Lower leg skin (tissue), 4 donors: ENCODE results near the gene POLR2E. TPM values are rescaled to one million over a fixed set of nuclear protein-coding genes. Genes with fewer than 3 reads are reported as not detected.

Experiments
- total RNA-seq, 4 donors: library from RNA; depleted of rRNA; stranded (reverse); fragments of >200 nt; gene quantifications; one replicate each; pipeline ENCODE4 v1.1.0, GENCODE V29; 2016

POLR2E gene
- total RNA-seq, 4 donors from 2014 or later: 93.3 to 198 (median 123) TPM

Other genes starting within 250 kb of the POLR2E start
- gene ELANE, start 243.1 kb downstream of the POLR2E start, total RNA-seq: 1 to 10 TPM in 1 of 4 donors, under 1 TPM in 1, not detected in 2; 0.51 to 1.9 TPM
- 100 to 1,000 TPM; 263 to 871 (median 364) TPM for gene CFD, start 235.7 kb downstream of the POLR2E start, total RNA-seq
- gene MED16, start 202.2 kb downstream of the POLR2E start, total RNA-seq: 10 to 100 TPM; 41.7 to 62.3 (median 45.5) TPM
- gene RNU6-9, start 201.9 kb downstream of the POLR2E start, total RNA-seq: not detected
- 10 to 100 TPM; 58.1 to 75.6 (median 65.8) TPM for gene R3HDM4, start 182.2 kb downstream of the POLR2E start, total RNA-seq
- gene KISS1R, start 178.0 kb downstream of the POLR2E start, total RNA-seq: 1 to 10 TPM in 1 of 4 donors, under 1 TPM in 1, not detected in 2; 0.88 to 3.5 TPM
- 1 to 10 TPM; 1.8 to 9.4 (median 5.6) TPM for gene ARID3A, start 169.3 kb downstream of the POLR2E start, total RNA-seq
- gene WDR18, start 111.0 kb downstream of the POLR2E start, total RNA-seq: 10 to 100 TPM; 29.0 to 66.9 (median 39.9) TPM
- not detected for gene GRIN3B, start 95.0 kb downstream of the POLR2E start, total RNA-seq
- gene TMEM259, start 74.3 kb downstream of the POLR2E start, total RNA-seq: 100 to 1,000 TPM; 180 to 299 (median 226) TPM
- gene RNU6-2, start 73.9 kb downstream of the POLR2E start, total RNA-seq: not detected
- 10 to 100 TPM; 71.2 to 86.5 (median 79.7) TPM for gene CNN2, start 68.8 kb downstream of the POLR2E start, total RNA-seq
- gene ABCA7, start 55.3 kb downstream of the POLR2E start, total RNA-seq: 10 to 100 TPM; 30.3 to 39.8 (median 33.5) TPM
- gene ARHGAP45, start 28.2 kb downstream of the POLR2E start, total RNA-seq: 10 to 100 TPM; 12.4 to 36.0 (median 14.4) TPM
- 100 to 1,000 TPM; 375 to 507 (median 469) TPM for gene GPX4, start 8.6 kb upstream of the POLR2E start, total RNA-seq
- gene SBNO2, start 78.9 kb upstream of the POLR2E start, total RNA-seq: 10 to 100 TPM; 54.8 to 68.6 (median 60.3) TPM
- gene STK11, start 110.4 kb upstream of the POLR2E start, total RNA-seq: 100 to 1,000 TPM in 1 of 4 donors, 10 to 100 TPM in 3; 74.0 to 106 (median 78.4) TPM
- gene CBARP, start 142.6 kb upstream of the POLR2E start, total RNA-seq: 10 to 100 TPM in 3 of 4 donors, 1 to 10 TPM in 1; 8.1 to 16.7 (median 13.6) TPM
- 100 to 1,000 TPM; 121 to 198 (median 146) TPM for gene ATP5F1D, start 146.4 kb upstream of the POLR2E start, total RNA-seq
- 100 to 1,000 TPM in 1 of 4 donors, 10 to 100 TPM in 3; 59.7 to 119 (median 78.7) TPM for gene MIDN, start 153.2 kb upstream of the POLR2E start, total RNA-seq
- 100 to 1,000 TPM; 496 to 546 (median 545) TPM for gene CIRBP, start 174.0 kb upstream of the POLR2E start, total RNA-seq
- 10 to 100 TPM; 66.3 to 74.1 (median 68.8) TPM for gene FAM174C, start 180.2 kb upstream of the POLR2E start, total RNA-seq
- not detected for gene EFNA2, start 190.5 kb upstream of the POLR2E start, total RNA-seq